CD4-positive, alpha-beta T cell (primary cell): ENCODE data around the gene ADAMTS7. TPM values are rescaled to one million over a fixed set of nuclear protein-coding genes. Genes with fewer than 3 reads are reported as not detected.

Source experiments
- ATAC-seq: fragments of 200-7000 bp; cut with Tn5 transposase; one replicate; pipeline ENCODE4 v1.10.0; 2022; ENCODE audit warnings: mild to moderate bottlenecking; ENCODE audit not compliant: poor library complexity
- CTCF ChIA-PET: fragments of 350-600 bp; sonication (Branson Sonifier 250); formaldehyde crosslinking; loops from one replicate; lab custom pipeline; 2021; ENCODE audit warnings: antibody characterized with exemption, inconsistent platforms; lab: Charles Lee
- POLR2A ChIA-PET: fragments of 350-600 bp; sonication (Branson Sonifier 250); formaldehyde crosslinking; loops from one replicate; lab custom pipeline; 2021; ENCODE audit warnings: antibody characterized with exemption, inconsistent platforms; lab: Charles Lee
- DNase-seq, 14 experiments: peaks; one replicate each; pipeline ENCODE4 v3.0.0-alpha.2; 2013 to 2020; ENCODE audit warnings: mixed read lengths in 2 of 14
- H3K27ac ChIP-seq, 2 donors: one replicate each; pipeline versions ENCODE4 v1.5.1 to v1.7.0; 2013; ENCODE audit warnings: low read length in 2 of 2, low read depth in 1 of 2, mild to moderate bottlenecking in 1 of 2
- H3K27me3 ChIP-seq, 2 experiments: 1 replicate in 1 of 2; 2 replicates in 1 of 2; pipeline versions ENCODE4 v1.6.1 to v1.7.0; 2013; ENCODE audit warnings: low read length in 2 of 2, control low read depth in 1 of 2, mild to moderate bottlenecking in 1 of 2, moderate library complexity in 1 of 2; ENCODE audit not compliant: insufficient read depth in 2 of 2, control insufficient read depth in 1 of 2
- H3K36me3 ChIP-seq: one replicate; pipeline ENCODE4 v1.6.1; 2013; ENCODE audit warnings: low read length, control low read depth; ENCODE audit not compliant: insufficient read depth
- H3K4me1 ChIP-seq: one replicate; pipeline ENCODE4 v1.6.1; 2013; ENCODE audit warnings: low read length, control low read depth; ENCODE audit not compliant: insufficient read depth
- H3K4me3 ChIP-seq: one replicate; pipeline ENCODE4 v1.5.1; 2013; ENCODE audit warnings: mild to moderate bottlenecking, low read length, moderate library complexity
- H3K9me3 ChIP-seq, 2 experiments: 1 replicate in 1 of 2; 2 replicates in 1 of 2; pipeline versions ENCODE4 v1.6.1 to v1.7.0; 2013; ENCODE audit warnings: low read length in 2 of 2, mild to moderate bottlenecking in 2 of 2, control low read depth in 1 of 2, moderate library complexity in 1 of 2; ENCODE audit not compliant: control insufficient read depth in 1 of 2, insufficient read depth in 1 of 2
- H3K27ac Mint-ChIP-seq: one replicate; pipeline ENCODE4 v1.8.0; 2020; ENCODE audit warnings: mixed read lengths
- H3K27me3 Mint-ChIP-seq: one replicate; pipeline ENCODE4 v1.8.0; 2021; ENCODE audit warnings: mixed read lengths
- H3K36me3 Mint-ChIP-seq: one replicate; pipeline ENCODE4 v1.8.0; 2021; ENCODE audit warnings: low read depth, mixed read lengths
- H3K4me1 Mint-ChIP-seq: one replicate; pipeline ENCODE4 v1.8.0; 2021; ENCODE audit warnings: low read depth, mixed read lengths
- H3K4me3 Mint-ChIP-seq: one replicate; pipeline ENCODE4 v1.8.0; 2020; ENCODE audit warnings: mild to moderate bottlenecking, mixed read lengths
- H3K9me3 Mint-ChIP-seq: one replicate; pipeline ENCODE4 v1.8.0; 2020; ENCODE audit warnings: mixed read lengths
- intact Hi-C, 2 experiments: fragments of 100-400 bp; cut with DNase I in 1 of 2; cut with micrococcal nuclease in 1 of 2; formaldehyde crosslinking; loops; one replicate each; pipeline versions ENCODE4 v1.15.1 to v1.9.0; 2023 to 2025; cut with DNase I, micrococcal nuclease
- total RNA-seq, 174 experiments: library from RNA in 2 of 174; stranded (reverse) in 2 of 174; gene quantifications; one replicate each; pipeline ENCODE4 v1.2.3 and lab custom pipeline; 2021 to 2026
- TF ChIP-seq, protein P1 (sequence below): fragments of 200-600 bp; IDR thresholded peaks from one replicate; pipeline ENCODE4 v1.8.0; 2022; ENCODE audit warnings: antibody characterized with exemption, mild to moderate bottlenecking

ADAMTS7 gene
- total RNA-seq, 2 experiments from 2014 or later: 0.11 to 0.30 TPM

DNA sequence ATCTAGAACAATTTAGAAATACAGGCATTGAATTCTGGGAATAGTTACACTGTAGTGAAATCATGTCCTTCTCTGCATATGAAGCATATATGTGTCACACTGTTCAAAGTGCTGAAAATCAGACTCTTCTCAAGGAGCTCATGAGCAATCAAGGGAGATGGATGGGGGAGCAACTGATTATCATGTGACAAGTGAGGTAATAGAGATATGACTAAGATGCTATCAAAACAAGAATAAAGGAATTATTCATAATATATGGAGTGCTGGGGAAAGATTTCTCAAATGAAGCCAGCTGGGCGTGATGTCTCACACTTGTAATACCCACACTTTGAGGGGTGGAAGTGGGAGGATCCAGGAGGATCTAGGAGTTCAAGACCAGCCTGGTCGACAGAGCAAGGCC, 95.3 kb downstream of the ADAMTS7 start:
- H3K4me1 ChIP-seq: no peaks in the 10 kb centered on the region
- peaks cover 4 to 8% of the 10 kb centered on the region in 2 experiments for H3K27me3 ChIP-seq
- intact Hi-C loops: loop anchor here in 1 of 2 experiments (10.0 kb wide), 1 partner anchor 411 kb away; no protein-coding TSS in a partner anchor
- ATAC-seq: no peak
- Mint-ChIP-seq H3K27me3 (peaks cover 36% of the 10 kb centered on the region), H3K4me3 (no peak overlapping the region), H3K4me1 (no peaks in the 10 kb centered on the region), H3K9me3 (no peaks in the 10 kb centered on the region), H3K27ac (no peak overlapping the region), H3K36me3 (no peaks in the 10 kb centered on the region)
- CTCF ChIA-PET: no interaction called here
- TF ChIP-seq, protein P1, sequence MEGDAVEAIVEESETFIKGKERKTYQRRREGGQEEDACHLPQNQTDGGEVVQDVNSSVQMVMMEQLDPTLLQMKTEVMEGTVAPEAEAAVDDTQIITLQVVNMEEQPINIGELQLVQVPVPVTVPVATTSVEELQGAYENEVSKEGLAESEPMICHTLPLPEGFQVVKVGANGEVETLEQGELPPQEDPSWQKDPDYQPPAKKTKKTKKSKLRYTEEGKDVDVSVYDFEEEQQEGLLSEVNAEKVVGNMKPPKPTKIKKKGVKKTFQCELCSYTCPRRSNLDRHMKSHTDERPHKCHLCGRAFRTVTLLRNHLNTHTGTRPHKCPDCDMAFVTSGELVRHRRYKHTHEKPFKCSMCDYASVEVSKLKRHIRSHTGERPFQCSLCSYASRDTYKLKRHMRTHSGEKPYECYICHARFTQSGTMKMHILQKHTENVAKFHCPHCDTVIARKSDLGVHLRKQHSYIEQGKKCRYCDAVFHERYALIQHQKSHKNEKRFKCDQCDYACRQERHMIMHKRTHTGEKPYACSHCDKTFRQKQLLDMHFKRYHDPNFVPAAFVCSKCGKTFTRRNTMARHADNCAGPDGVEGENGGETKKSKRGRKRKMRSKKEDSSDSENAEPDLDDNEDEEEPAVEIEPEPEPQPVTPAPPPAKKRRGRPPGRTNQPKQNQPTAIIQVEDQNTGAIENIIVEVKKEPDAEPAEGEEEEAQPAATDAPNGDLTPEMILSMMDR: no peak
- H3K9me3 ChIP-seq: no peaks in the 10 kb centered on the region
- no peaks in the 10 kb centered on the region for H3K36me3 ChIP-seq
- no peak overlapping the region for H3K4me3 ChIP-seq
- H3K27ac ChIP-seq: no peak overlapping the region
- POLR2A ChIA-PET: no interaction called here
- DNase-seq: no peak

DNA sequence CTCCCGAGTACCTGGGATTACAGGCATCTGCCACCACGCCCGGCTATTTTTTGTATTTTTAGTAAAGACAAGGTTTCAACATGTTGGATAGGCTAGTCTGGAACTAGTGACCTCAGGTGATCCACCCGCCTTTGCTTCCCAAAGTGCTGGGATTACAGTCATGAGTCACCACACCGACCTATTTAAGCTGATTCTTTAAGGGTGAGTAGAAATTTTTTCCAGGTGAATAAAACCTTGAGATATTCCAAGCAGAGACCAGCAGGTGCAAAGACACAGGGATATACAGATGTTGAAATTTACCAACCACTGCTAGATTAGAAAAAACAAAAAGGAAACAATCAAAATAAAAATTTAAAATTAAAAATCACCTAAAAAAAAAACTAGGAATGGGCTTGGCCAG, 95.8 kb downstream of the ADAMTS7 start:
- Mint-ChIP-seq H3K4me1 (no peaks in the 10 kb centered on the region), H3K4me3 (no peak overlapping the region), H3K9me3 (no peaks in the 10 kb centered on the region), H3K36me3 (no peaks in the 10 kb centered on the region), H3K27ac (no peak overlapping the region), H3K27me3 (peaks cover 36% of the 10 kb centered on the region)
- no peak for DNase-seq
- H3K27ac ChIP-seq: no peak overlapping the region
- no peak overlapping the region for H3K4me3 ChIP-seq
- ChIA-PET POLR2A (no interaction called here), CTCF (no interaction called here)
- no peaks in the 10 kb centered on the region for H3K36me3 ChIP-seq
- H3K9me3 ChIP-seq: no peaks in the 10 kb centered on the region
- peaks cover 4 to 8% of the 10 kb centered on the region in 2 experiments for H3K27me3 ChIP-seq
- intact Hi-C loops: loop anchor here in 1 of 2 experiments (10.0 kb wide), 1 partner anchor 411 kb away; no protein-coding TSS in a partner anchor
- ATAC-seq: no peak
- TF ChIP-seq, protein P1: no peak
- H3K4me1 ChIP-seq: no peaks in the 10 kb centered on the region

DNA sequence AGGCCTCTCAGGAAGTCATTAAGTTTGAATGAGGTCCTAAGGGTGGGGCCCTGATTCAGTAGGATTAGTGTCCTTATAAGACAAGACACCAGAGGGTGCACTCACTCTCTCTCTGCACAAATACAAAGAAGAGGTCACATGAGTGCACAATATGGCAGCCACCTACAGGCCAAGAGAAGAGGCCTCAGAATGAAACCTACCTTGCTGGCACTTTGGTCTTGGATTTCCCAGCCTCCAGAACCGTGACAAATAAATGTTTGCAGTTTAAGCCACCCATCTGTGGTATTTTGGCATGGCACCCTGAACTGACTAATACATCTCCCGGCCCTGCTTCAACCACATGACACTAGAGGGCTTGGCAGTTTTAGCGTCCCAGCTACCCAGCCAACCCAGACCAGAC, 96.4 kb downstream of the ADAMTS7 start:
- TF ChIP-seq, protein P1: no peak
- CTCF ChIA-PET: no interaction called here
- Mint-ChIP-seq H3K27ac (no peak overlapping the region), H3K4me3 (no peak overlapping the region), H3K9me3 (no peaks in the 10 kb centered on the region), H3K4me1 (no peaks in the 10 kb centered on the region), H3K27me3 (peaks cover 40% of the 10 kb centered on the region), H3K36me3 (no peaks in the 10 kb centered on the region)
- ATAC-seq: no peak
- Histone ChIP-seq H3K9me3 (no peaks in the 10 kb centered on the region), H3K27ac (no peak overlapping the region), H3K36me3 (no peaks in the 10 kb centered on the region), H3K4me3 (no peak overlapping the region), H3K4me1 (no peaks in the 10 kb centered on the region), H3K27me3 (peaks cover 4 to 10% of the 10 kb centered on the region in 2 experiments)
- POLR2A ChIA-PET: no interaction called here
- intact Hi-C loops: loop anchor here in 1 of 2 experiments (10.0 kb wide), 1 partner anchor 410 kb away; no protein-coding TSS in a partner anchor
- DNase-seq: no peak
